B cell (primary cell): ENCODE data around the gene DGKB. TPM values are rescaled to one million over a fixed set of nuclear protein-coding genes. Genes with fewer than 3 reads are reported as not detected.

Experiments
- ATAC-seq: fragments of 200-7000 bp; cut with Tn5 transposase; one replicate; pipeline ENCODE4 v1.10.0; 2021; ENCODE audit warnings: low read depth, mild to moderate bottlenecking, moderate number of reproducible peaks, moderate library complexity
- CTCF ChIA-PET: fragments of 350-600 bp; sonication (Branson Sonifier 250); formaldehyde crosslinking; loops from one replicate; lab custom pipeline; 2021; ENCODE audit warnings: antibody characterized with exemption, inconsistent platforms; lab: Charles Lee
- POLR2A ChIA-PET: fragments of 350-600 bp; sonication (Branson Sonifier 250); formaldehyde crosslinking; loops from one replicate; lab custom pipeline; 2021; ENCODE audit warnings: antibody characterized with exemption; lab: Charles Lee
- DNase-seq: peaks from one replicate; pipeline ENCODE4 v3.0.0; 2013
- H2AFZ ChIP-seq: 2 replicates; pipeline ENCODE4 v1.6.1; 2012; ENCODE audit warnings: mild to moderate bottlenecking, low read depth, low read length; ENCODE audit not compliant: insufficient read depth, poor library complexity, severe bottlenecking
- H3K27ac ChIP-seq, 2 donors: 1 replicate in 1 of 2; 2 replicates in 1 of 2; pipeline ENCODE4 v1.5.1; 2012 to 2013; ENCODE audit warnings: low read length in 2 of 2, mild to moderate bottlenecking in 2 of 2, moderate library complexity in 1 of 2
- H3K27me3 ChIP-seq, 4 experiments: fragments of 200-600 bp in 1 of 4; sonication (generic) in 1 of 4; replicated peaks in 1 of 4; 1 replicate in 2 of 4; 2 replicates in 2 of 4; pipeline versions ENCODE4 v1.6.1 to v1.7.0; 2013 to 2016; ENCODE audit warnings: low read length in 3 of 4, mild to moderate bottlenecking in 2 of 4, mixed read lengths in 1 of 4, moderate library complexity in 1 of 4; ENCODE audit not compliant: insufficient read depth in 4 of 4, control insufficient read depth in 3 of 4; ENCODE audit errors: control extremely low read depth in 1 of 4
- H3K36me3 ChIP-seq, 2 experiments: replicated peaks in 1 of 2; 1 replicate in 1 of 2; 2 replicates in 1 of 2; pipeline versions ENCODE4 v1.6.1 to v1.7.1; 2013; ENCODE audit warnings: low read length in 1 of 2; ENCODE audit not compliant: insufficient read depth in 2 of 2, control insufficient read depth in 1 of 2; ENCODE audit errors: control extremely low read depth in 1 of 2, extremely low read depth in 1 of 2
- H3K4me1 ChIP-seq, 2 donors: fragments of 200-600 bp in 1 of 2; sonication (generic) in 1 of 2; 1 replicate in 1 of 2; 2 replicates in 1 of 2; pipeline versions ENCODE4 v1.5.1 to v1.6.1; 2013 to 2017; ENCODE audit warnings: low read length in 2 of 2; ENCODE audit not compliant: control insufficient read depth in 2 of 2, insufficient read depth in 2 of 2
- H3K4me2 ChIP-seq: replicated peaks from 2 replicates; pipeline ENCODE3; 2012; ENCODE audit warnings: mild to moderate bottlenecking, low read depth, low read length; ENCODE audit not compliant: poor library complexity, severe bottlenecking
- H3K4me3 ChIP-seq, 5 experiments: fragments of 200-600 bp in 1 of 5; sonication (generic) in 1 of 5; 1 replicate in 3 of 5; 2 replicates in 2 of 5; pipeline versions ENCODE4 v1.5.1 to v1.7.0; 2011 to 2016; ENCODE audit warnings: low read length in 4 of 5, mild to moderate bottlenecking in 4 of 5, low read depth in 2 of 5, control low read depth in 1 of 5, moderate library complexity in 1 of 5; ENCODE audit not compliant: insufficient read depth in 1 of 5; ENCODE audit errors: control extremely low read depth in 1 of 5, extremely low read depth in 1 of 5
- H3K79me2 ChIP-seq: fragments of 200-600 bp; sonication (generic); one replicate; pipeline ENCODE4 v1.6.0; 2016; ENCODE audit warnings: low read length; ENCODE audit not compliant: control insufficient read depth, insufficient read depth
- H3K9ac ChIP-seq: fragments of 200-600 bp; sonication (generic); 2 replicates; pipeline ENCODE4 v1.6.1; 2017; ENCODE audit warnings: mild to moderate bottlenecking, low read length, moderate library complexity
- H3K9me3 ChIP-seq, 3 donors: one replicate each; pipeline versions ENCODE4 v1.6.1 to v1.7.1; 2013; ENCODE audit warnings: low read length in 2 of 3; ENCODE audit not compliant: control insufficient read depth in 2 of 3, insufficient read depth in 1 of 3; ENCODE audit errors: control extremely low read depth in 1 of 3
- H4K20me1 ChIP-seq: 2 replicates; pipeline ENCODE4 v1.6.0; 2012; ENCODE audit warnings: mild to moderate bottlenecking, low read length; ENCODE audit not compliant: insufficient read depth, control insufficient read depth, poor library complexity, severe bottlenecking
- H3K27ac Mint-ChIP-seq: one replicate; pipeline ENCODE4 v1.8.0; 2021; ENCODE audit warnings: mixed read lengths
- H3K27me3 Mint-ChIP-seq: one replicate; pipeline ENCODE4 v1.8.0; 2021; ENCODE audit warnings: mixed read lengths
- H3K4me1 Mint-ChIP-seq: one replicate; pipeline ENCODE4 v1.8.0; 2021; ENCODE audit warnings: mixed read lengths
- H3K4me3 Mint-ChIP-seq: one replicate; pipeline ENCODE4 v1.8.0; 2021; ENCODE audit warnings: mixed read lengths
- H3K9me3 Mint-ChIP-seq: one replicate; pipeline ENCODE4 v1.8.0; 2022; ENCODE audit warnings: mixed read lengths; ENCODE audit not compliant: insufficient read depth
- EZH2 ChIP-seq: IDR thresholded peaks from 2 replicates; pipeline ENCODE4 v1.6.1; 2012; ENCODE audit warnings: borderline replicate concordance, low read depth, mild to moderate bottlenecking, moderate library complexity, low read length; ENCODE audit not compliant: insufficient read depth, poor library complexity, severe bottlenecking
- WGBS: methylation state at CpG from one replicate; pipeline ENCODE4 v1.1.5; 2013; ENCODE audit warnings: missing lambda C conversion rate; ENCODE audit not compliant: insufficient coverage; 5-methylcytosine and 5-hydroxymethylcytosine counted together
- intact Hi-C: fragments of 100-400 bp; cut with micrococcal nuclease; formaldehyde crosslinking; loops from one replicate; pipeline ENCODE4 v1.10.0; 2022
- polyA minus RNA-seq: library from RNA; depleted of rRNA, polyadenylated mRNA; stranded (reverse); fragments of >200 nt; gene quantifications from 2 replicates; pipeline ENCODE4 v1.2.3, GENCODE V29; 2012
- polyA plus RNA-seq: library from polyadenylated mRNA; depleted of rRNA; stranded (reverse); fragments of >200 nt; gene quantifications from 2 replicates; pipeline ENCODE4 v1.2.3, GENCODE V29; 2012
- total RNA-seq, 2 donors: library from RNA; stranded (reverse); fragments of 120-200 nt in 1 of 2; gene quantifications; 1 replicate in 1 of 2; 2 replicates in 1 of 2; pipeline versions ENCODE4 v1.2.3 to v1.2.4, GENCODE V29; 2013 to 2022
- TF ChIP-seq, protein P1 (sequence below): fragments of 200-600 bp; IDR thresholded peaks from one replicate; pipeline ENCODE4 v1.8.0; 2022; ENCODE audit warnings: antibody characterized with exemption, mild to moderate bottlenecking

DGKB gene
- not detected in 2 replicates for total RNA-seq
- 0.02 TPM for total RNA-seq (2013)
- polyA plus RNA-seq: not detected in 2 replicates
- polyA minus RNA-seq: not detected in 2 replicates

DNA sequence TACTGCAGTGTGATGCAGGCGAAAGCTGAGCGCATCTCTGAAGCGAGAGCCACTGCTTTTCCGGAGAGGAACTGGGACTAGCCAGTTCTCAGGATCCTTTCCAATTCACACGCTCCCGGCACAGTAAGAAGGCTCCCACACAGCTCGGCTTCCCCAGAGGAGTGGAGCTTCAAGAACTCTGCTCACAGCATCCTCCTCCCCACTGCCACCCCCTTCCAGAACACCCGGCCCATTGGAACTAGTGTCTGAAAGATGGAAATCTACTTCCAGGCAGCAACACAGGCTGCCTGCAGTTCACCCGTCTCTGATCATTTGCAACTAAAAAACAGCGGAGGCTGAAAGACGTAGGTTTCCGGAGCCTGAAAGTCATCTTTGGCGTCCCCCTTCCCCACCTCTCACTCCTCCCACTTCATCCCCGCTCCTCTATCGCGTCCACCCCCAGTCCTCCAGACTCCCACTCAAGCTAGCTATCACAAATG, at the start of gene DGKB:
DGKB (minus strand) TSS at position 163 of the 479 bp plus-strand sequence.
- no peaks in the 10 kb centered on the region for H3K27me3 Mint-ChIP-seq
- no peak within 1 kb of the TSS for H3K4me3 Mint-ChIP-seq
- no peak for TF ChIP-seq EZH2
- TF ChIP-seq, protein P1, sequence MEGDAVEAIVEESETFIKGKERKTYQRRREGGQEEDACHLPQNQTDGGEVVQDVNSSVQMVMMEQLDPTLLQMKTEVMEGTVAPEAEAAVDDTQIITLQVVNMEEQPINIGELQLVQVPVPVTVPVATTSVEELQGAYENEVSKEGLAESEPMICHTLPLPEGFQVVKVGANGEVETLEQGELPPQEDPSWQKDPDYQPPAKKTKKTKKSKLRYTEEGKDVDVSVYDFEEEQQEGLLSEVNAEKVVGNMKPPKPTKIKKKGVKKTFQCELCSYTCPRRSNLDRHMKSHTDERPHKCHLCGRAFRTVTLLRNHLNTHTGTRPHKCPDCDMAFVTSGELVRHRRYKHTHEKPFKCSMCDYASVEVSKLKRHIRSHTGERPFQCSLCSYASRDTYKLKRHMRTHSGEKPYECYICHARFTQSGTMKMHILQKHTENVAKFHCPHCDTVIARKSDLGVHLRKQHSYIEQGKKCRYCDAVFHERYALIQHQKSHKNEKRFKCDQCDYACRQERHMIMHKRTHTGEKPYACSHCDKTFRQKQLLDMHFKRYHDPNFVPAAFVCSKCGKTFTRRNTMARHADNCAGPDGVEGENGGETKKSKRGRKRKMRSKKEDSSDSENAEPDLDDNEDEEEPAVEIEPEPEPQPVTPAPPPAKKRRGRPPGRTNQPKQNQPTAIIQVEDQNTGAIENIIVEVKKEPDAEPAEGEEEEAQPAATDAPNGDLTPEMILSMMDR: no peak
- H4K20me1 ChIP-seq: no peaks in the 10 kb centered on the region
- H3K36me3 ChIP-seq: no peaks in the 10 kb centered on the region
- H3K9ac ChIP-seq: no peak within 1 kb of the TSS
- H3K4me3 ChIP-seq: no peak within 1 kb of the TSS
- no peak within 1 kb of the TSS for H3K27ac ChIP-seq
- WGBS: 9% methylated on average over 13 of the region's 16 CpGs
- peaks cover 7% of the 10 kb centered on the region for H3K9me3 Mint-ChIP-seq
- H3K27ac Mint-ChIP-seq: no peak within 1 kb of the TSS
- ChIA-PET CTCF (no interaction called here), POLR2A (no interaction called here)
- no peak within 1 kb of the TSS for H3K4me2 ChIP-seq
- intact Hi-C loops: no loop called here
- DNase-seq (no peak), ATAC-seq (no peak)
- H3K79me2 ChIP-seq: no peaks in the 10 kb centered on the region
- no peak within 1 kb of the TSS for H2AFZ ChIP-seq
- no peaks in the 10 kb centered on the region for H3K4me1 Mint-ChIP-seq
- H3K9me3 ChIP-seq: peaks cover 0 to 6% (median 0%) of the 10 kb centered on the region in 3 donors
- no peaks in the 10 kb centered on the region for H3K27me3 ChIP-seq
- no peaks in the 10 kb centered on the region for H3K4me1 ChIP-seq

DNA sequence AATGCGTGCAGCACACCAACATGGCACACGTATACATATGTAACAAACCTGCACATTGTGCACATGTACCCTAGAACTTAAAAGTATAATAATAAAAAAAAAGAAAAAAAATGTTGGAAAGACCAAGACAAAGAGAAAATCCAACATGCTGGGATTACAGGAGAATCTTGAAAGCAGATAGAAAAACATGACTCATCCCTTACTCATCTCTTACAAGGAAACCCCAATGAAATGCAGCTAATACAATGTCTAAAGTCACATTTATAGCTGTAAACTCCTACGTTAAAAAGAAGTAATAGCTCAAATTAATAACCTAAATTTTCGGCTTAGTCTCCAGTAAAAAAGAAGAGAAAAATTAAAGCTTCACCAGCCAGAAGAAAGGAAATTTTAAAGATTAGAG, 47.5 kb upstream of the DGKB start:
- no peaks in the 10 kb centered on the region for H4K20me1 ChIP-seq
- Mint-ChIP-seq H3K27me3 (no peaks in the 10 kb centered on the region), H3K27ac (no peak overlapping the region), H3K9me3 (no peaks in the 10 kb centered on the region), H3K4me3 (no peak overlapping the region), H3K4me1 (no peaks in the 10 kb centered on the region)
- H3K27ac ChIP-seq: no peak overlapping the region
- H3K9me3 ChIP-seq: no peaks in the 10 kb centered on the region
- H3K36me3 ChIP-seq: no peaks in the 10 kb centered on the region
- no peaks in the 10 kb centered on the region for H3K4me1 ChIP-seq
- intact Hi-C loops: no loop called here
- H3K79me2 ChIP-seq: no peaks in the 10 kb centered on the region
- POLR2A ChIA-PET: no interaction called here
- no peak overlapping the region for H3K9ac ChIP-seq
- CTCF ChIA-PET: no interaction called here
- TF ChIP-seq EZH2: no peak
- no CpG with 5 or more reads among the region's 4 CpGs for WGBS
- ATAC-seq: no peak
- no peak overlapping the region for H2AFZ ChIP-seq
- DNase-seq: no peak
- H3K4me2 ChIP-seq: no peak overlapping the region
- no peaks in the 10 kb centered on the region for H3K27me3 ChIP-seq
- H3K4me3 ChIP-seq: no peak overlapping the region
